ENCODE measurements around the gene PPP1R12B. TPM values are rescaled to one million over a fixed set of nuclear protein-coding genes. Genes with fewer than 3 reads are reported as not detected.
"Not testable (repeated sequence)": the region's sequence is repeated elsewhere in the genome, so short reads cannot be mapped to it uniquely, and the experiment has no call there.

PPP1R12B gene
- total RNA-seq, 1 donor from 2014 or later, result 79.0 TPM

DNA sequence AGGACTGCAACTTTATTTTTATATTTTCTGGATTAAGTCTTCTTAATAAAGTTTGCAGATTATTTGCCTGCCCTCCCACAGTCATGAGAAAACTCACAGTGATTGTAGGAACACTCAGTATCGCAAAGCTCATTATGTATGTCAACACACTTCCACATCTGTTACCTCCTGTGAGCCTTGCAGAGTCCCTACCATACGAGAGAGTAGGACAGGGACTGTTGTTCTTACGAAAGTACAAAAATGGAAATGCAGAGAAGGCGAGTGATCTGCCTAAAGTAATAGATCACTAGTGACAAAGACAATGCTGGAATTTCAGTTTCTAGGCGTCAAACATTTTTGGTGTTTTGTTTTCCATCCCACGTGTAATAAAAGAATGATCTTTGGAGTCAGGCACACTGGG, 230.1 kb downstream of the PPP1R12B start:
- no peak for DNase-seq (ENCODE audit: low spot score)

DNA sequence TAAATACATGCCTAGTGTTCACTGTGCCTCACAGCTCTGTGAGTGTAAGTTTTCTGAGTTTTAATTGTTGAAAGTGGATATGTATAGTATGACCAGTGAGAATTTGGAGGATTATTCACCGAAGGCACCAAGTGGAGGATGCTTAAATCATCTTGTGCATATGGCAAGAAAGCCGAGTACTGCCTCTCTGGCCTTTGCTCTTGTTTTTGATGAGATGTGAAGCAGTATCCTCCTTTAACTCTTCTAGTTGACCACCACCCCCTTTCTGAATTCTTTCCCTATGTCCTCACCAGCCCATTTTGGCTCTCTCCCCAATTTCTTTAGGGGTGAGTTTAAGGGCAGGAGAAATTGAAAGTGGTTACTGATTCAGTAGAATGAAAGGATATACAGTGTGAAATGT, 231.3 kb downstream of the PPP1R12B start:
- no peak for DNase-seq (ENCODE audit: low spot score)

DNA sequence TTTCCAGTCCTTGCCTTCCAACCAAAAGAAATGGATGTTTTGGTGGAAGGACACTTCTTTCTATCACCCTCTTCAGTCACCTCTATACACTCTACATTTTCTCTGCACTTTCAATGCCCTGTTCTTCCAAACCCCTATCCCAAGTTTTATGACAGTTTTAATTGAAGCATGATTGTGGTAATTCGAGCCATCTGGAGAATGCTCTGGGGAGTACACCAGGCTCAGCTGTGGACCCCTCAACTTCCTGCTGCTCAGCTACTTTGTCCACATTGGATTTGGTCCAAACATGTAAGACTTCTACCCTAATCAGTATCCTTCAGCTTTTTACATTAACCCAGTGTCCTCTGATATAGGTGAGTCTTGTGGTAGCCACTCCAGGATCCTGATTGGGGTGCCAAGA, 232.1 kb downstream of the PPP1R12B start:
- no peak for DNase-seq (ENCODE audit: low spot score)

DNA sequence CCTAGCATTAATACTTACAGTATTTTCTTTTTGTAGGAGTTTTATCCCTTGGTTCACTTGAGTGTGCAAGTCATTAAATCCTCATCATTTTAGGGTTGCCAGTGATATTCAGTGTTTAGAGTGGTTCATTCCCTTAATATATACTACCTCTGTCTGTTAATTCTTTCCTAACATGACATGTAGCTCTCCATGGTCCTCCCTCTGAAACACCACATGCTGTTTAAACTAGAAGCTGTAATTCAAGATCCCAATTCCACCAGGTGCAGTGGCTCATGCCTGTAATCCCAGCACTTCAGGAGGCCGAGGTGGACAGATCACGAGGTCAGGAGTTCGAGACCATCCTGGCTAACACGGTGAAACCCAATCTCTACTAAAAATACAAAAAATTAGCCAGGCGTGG, 233.9 kb downstream of the PPP1R12B start:
- DNase-seq (ENCODE audit: low spot score), result not testable (repeated sequence)

DNA sequence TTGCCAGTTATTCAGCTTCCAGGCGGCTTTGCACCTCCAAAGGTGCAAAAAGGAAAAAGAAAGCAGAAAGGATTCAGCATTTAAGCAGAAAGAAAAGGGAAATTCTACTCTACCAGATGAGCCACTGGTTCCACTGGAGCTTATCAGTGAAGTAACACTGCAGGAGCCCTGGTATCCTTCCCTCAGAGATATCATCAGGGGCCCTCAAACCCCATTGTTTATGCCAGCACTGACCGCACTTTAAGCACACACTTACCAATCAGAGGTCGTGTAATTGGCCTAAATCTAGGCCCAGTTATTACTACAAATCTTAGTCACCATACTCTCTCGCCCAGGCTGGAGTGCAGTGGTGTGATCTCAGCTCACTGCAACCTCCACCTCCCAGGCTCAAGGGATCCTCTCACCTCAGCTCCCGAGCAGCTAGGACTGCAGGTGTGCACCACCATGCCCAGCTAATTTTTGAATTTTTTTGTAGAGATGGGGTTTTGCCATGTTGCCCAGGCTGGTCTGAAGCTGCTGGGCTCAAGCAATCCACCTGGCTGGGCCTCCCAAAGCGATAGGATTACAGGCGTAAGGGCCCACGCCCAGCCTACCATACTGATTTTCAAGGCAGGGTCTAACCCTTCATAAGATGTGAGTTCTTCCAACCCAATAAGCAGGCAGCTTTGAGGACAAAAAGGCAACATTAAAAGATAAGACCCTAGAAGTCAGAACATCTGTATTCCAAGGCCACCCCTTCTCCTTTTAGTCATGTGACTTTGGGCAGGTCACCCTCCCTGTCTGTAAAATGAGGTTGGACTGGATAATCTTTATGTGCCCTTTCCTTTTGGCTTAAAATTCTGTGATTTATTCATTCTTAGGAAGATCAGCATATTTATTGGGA, 236.4 kb downstream of the PPP1R12B start:
- no peak for DNase-seq (ENCODE audit: low spot score)

DNA sequence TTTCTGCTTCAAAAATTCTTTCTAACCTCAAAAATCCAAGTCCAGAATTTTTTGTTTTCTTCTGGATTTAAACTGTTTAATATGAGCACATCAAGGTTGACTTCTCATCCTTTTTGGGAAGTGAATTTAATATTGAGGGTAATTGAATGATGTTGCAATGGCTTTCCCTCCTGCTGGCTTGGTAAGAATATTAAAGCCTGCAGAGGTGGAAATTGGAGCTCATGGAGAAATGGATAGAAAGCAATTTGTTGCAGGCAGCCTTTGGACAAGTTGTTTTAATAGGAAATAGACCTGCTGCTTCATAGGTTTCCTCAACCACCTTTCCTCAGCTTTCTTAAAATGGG, 237.1 kb downstream of the PPP1R12B start:
- DNase-seq (ENCODE audit: low spot score), result no peak

DNA sequence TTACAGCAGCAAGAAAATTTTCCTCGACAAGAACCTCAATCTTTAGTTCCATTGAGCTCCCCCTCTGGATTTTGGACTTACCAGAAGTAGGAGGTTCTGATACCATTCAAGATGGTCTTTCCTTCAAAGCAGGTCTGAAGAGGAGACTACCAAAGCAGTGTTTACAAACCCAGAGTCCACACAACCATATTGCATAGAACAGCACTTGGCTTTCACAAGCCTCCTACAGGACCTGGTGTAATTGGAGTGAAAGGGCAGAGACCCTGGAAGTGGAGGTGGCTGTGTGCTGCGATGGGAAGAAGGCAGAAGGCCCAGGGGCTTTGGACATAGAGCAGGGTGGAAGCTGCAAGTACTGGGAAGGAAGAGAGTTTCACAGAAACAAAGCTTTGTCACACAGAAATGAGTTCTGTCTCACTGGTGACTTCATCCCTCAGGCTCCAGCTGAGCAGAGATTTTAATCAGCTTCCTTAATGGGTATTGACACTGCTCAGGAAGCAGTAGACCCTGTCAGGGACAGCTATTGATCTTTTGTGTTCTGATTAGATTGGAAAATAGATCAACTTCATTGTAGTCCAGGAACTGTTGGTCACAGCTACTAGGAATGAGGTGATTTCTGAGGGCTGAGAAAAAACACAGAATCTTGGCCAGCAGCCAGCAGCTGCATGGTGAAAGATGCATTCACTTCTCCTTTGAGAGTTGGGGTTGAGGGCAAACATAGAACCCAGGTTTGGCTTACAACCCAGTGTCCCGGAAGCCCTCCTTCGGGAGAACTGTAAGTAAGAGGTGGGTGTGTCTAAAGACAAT, 237.7 kb downstream of the PPP1R12B start:
- no peak for DNase-seq (ENCODE audit: low spot score)

DNA sequence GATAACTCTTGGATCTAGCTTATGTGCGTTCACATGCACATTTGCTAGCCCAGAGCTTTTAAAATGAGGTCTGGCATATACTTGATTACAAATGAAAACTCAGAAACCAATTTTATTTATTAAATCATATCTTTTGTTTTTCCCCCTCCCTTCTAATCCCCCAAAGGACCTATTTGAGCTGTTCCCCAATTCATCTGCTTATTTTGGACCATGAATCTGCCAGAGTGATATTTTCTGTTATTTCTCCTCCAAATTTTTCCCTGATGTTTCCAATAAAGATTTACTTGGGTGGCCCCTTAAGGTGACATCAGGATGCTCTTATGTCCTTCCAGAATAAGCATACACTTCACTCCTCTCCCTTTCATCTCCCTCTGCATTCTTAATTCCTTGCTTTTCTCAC, 238.4 kb downstream of the PPP1R12B start:
- no peak for DNase-seq (ENCODE audit: low spot score)

DNA sequence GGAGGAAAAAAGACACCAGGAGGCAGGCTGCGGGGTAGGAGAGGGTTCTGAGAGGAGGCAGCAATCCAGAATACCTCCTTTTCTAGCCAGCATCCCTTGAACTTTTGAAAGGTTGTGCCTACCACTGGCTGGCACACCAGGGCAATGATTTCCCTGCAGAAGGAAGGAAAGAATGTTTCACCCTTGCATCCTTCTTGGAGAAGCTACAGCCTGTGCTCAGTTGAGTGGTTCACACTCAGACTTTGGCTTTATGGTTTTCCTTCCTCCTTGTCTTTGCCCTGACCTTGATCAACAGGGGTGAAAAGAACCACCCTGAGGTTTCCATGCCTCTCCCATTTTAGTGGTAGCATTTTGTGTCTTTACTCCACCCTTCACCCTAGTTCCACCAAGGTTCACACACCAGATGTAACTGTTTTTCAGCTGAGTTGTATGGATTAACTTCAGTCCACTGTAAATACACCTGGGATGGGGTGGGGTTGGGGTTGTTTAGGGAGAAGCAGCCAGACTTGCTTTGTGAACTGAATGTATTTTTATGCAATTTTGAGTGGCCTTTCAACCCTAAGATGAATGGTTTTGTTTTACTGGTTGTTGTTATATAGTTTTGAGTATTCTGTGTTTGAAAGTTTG, 239.5 kb downstream of the PPP1R12B start:
- no peak for DNase-seq (ENCODE audit: low spot score)

DNA sequence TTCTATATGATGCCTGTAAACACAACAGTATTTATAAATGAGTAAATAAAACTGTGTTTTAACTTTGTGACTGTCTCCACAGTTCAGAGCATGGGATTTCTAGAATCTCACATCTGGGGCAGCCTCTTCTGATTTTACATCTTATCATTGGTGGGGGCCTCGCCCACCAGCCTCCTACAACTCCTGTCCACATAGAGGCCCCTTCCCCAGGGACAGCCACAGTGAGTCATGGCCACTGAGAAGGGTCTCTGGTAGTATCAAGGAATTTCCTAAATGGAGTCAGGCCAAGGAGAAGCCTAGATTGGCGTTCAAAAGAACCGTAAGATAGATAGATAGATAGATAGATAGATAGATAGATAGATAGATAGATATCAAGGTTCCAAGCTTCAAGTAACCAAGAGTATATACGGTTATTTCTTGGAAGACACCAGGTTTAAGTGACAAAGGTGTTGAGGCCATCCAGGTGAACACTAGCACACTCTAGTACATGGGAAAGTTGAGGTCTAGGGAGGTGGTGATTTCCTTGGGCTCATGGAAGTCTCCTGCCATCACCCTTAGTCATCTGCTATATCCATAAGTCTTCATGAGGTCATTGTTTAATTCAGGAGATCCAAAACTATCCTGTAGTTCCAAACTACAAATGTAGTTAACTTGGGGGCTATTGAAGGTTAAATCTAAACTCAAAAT, 240.1 kb downstream of the PPP1R12B start:
- no peak for DNase-seq (ENCODE audit: low spot score)

DNA sequence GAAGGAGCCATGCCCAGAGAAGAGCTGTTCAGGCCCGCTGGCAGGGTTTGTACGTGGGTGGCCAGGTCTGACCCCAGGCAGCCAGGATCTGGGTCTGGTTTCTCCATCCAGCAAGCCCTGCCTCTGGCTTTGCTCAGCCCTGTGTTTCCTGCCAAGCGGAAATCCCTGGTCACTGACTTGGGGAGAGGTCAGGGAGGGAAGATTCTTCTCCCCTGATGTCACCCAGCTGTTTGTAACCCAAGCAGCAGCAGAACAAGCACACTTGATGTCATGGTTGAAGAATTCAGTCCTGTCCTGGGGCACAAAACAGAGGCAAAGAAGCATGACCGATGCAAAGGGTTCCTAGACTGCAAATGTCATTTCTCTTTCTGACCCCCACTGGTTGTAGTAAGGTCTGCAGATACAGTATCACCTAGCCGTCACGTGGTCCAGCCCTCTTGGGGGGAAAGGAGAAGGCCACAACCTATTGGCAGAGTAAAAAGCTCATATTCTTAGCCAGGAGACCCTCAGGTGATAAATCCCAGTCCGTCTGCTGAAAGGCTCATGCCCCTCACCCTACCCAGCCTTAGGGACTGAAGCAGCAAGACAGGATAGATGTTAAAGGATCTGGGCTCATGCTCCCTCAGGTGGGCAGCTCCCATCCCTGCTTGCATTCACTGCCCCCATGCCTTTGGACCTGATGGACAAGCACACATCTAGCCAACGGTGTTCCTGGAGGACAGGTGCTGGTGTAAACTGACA, 240.9 kb downstream of the PPP1R12B start:
- DNase-seq (ENCODE audit: low spot score), result no peak

DNA sequence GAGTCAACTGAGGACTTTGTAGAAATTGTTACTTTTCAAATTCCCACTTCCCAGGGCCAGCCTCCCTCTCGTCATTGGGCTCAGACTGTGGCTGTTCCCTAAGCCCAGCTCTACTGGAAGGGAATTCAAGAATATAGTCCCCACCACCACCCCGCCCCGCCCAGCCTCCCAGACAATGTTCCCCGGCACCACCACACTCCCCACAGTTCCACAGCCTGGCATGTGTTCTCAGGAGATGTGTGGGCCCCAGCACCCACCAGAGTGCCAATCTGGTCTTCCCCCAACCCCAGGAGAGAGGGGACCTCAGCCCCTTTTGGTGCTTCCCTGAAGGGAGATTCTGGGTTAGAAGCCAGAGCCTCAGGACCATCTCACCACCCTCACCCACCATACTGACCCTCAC, 241.6 kb downstream of the PPP1R12B start:
- DNase-seq (ENCODE audit: low spot score), result no peak

DNA sequence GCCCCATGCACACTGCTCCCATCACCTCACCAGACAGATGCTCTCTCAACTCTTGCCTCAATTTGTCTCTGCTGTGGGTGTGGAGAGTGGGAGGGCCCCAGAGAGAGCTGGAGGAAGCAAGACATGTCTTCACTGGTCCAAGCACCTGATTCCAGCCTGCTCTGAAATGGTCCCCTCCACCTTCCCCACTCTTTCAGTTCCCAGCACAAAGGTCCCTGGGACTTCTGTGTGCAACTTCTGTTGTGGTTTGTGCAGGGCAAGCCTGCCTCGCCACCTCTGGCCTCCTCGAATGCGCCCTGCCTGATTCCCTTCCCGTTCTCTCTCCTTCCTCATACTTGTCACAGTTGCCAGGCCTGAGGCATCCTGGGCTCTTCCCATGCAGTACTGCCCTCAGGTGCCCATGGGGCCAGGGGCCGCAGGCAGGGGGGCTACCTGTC, 242.5 kb downstream of the PPP1R12B start:
- DNase-seq (ENCODE audit: low spot score), result no peak

DNA sequence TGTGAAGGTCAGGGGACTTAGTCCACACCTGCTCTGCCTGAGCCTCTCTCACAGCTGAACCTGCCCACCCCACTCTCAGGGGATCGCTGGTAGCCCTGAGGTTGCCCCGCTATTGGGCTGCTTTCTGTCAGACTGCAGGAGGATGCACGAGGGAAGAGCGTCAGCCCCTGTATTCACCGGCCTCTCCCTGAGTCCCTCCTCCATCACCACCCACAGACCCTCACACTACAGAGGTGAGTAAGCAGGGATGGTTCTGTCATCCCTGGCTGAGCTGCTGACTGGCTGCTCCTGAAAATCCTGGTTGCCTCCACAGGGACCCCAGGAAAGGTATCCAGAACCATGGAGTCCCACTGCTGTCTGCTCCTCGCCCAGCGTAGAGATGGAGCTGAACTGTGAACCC, 243.0 kb downstream of the PPP1R12B start:
- no peak for DNase-seq (ENCODE audit: low spot score)

DNA sequence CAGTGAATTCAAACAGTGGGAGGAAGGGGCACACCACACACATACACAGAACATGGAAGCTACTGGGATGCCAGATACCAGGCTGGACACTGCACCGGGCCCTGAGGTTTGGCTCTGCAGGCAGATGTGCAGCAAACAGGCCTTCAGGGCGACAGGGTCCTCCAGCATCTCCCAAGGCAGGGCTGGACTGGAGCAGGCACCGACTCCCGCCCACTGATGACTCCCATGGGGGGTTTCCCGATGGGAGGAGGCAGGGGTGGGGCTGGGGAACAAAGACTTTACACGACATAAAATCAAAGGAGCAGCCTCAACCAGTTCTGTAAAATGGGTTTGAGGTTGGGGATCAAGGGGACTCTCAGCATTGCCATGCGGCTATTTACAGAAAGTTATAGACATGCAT, 243.6 kb downstream of the PPP1R12B start:
- DNase-seq (ENCODE audit: low spot score), result no peak

DNA sequence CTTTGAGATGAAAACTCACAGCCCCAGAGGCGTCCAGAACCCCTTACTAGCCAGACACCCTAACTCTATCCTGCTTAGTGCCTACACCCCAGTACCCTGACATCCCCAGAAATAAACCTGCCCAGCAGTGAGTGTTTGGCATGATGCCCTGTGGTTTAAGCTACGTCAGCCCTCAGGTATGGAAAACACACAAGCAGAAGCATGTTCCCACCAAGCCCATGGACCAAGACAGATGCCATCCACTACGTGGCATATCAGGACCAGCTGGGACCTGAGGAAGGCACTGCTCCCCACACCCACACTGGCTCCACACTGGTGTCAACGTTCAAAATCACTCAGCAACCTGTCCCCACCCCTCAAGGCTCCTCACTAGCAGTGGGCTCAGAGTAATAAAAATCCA, 245.3 kb downstream of the PPP1R12B start:
- no peak for DNase-seq (ENCODE audit: low spot score)

DNA sequence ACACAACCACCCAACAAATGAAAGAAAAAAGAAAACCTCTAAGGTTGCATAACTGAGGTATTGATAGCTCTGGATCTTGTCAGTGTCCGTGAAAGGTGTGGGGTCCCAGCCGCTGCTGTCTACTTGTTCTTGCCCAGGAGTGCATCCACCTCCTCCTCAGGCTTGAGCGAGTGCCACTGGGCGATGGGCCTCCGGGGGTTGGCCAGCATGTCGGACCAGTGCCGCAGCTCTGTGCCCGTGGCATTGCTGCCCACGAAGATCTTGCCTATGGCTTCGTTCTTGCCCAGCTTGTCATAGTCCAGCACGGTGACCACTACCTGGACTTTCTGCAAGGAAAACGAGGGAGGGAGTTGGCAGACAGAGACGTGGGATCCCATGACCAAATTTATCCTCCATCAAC, 248.1 kb downstream of the PPP1R12B start:
- DNase-seq (ENCODE audit: low spot score), result no peak

DNA sequence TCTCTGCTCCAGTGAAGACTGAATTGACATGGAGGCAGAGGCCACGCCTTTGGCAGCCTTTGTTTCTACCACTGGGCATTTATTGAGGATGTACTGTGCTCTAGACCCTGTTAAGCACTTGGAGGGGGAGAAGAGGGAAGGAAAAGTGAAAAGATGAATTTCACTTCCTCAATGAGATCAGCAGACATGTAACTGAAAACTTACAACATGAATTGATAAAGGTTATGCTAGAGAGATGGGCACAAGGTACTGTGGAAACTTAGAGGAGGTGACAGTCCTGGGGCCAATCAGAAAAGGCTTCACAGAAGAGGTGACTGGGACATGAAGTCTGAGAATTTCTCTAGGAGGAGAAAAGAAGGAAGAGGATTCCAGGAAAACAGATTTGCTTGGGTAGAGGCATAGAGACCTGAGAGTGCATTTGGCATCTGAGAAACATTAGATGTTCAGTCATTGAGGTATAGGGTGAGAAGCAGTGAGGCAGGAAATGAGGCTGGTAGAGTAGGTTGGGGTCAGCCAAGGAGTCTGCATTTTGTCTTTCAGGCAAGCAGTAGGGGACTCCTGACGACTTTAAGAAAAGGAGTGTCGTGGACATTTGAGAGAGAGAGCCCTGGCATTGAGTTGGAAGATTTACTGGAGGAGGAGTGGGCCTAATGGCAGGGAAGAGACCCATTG, 248.7 kb downstream of the PPP1R12B start:
- no peak for DNase-seq (ENCODE audit: low spot score)

DNA sequence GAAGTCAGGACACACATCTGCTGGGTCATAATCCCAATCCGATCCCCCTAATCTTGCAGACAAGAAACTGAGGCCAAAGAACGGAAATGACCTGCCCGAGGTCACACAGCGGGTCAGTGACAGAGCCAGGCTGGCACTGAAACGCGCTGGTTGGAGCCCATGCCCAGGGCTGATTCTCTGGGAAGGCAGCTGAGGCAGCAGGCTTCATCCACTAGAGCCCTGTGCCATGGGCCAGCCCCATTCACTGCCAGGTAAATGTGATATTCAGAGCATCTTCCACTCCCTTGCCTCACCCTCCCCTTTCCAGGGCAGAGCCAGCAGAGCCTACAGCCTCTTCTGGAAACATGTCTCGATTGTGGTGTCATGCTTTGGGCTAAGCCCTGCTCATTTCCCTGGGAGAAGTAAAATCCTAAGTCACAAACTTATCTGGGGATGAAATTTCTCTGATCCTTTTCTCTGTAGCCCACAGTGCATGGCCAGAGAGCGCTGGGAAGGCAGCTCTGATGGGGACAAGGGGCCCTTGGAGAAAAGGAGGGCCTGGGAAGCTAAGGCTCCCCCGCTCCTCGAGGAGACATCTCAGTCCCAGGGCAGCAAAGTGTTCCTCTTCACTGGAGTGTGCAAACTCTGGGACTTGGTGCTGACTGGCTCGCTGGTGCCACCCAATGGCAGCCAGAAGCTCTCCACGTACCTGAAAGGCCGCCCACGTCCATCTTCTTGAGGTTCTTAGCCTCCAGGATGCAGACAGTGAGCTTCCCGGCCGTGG, 251.4 kb downstream of the PPP1R12B start:
- DNase-seq (ENCODE audit: low spot score), result no peak
